ENCODE measurements around the gene DDX6.
"Not testable (repeated sequence)": the region's sequence is repeated elsewhere in the genome, so short reads cannot be mapped to it uniquely, and the experiment has no call there.

Gene DDX6

DNA sequence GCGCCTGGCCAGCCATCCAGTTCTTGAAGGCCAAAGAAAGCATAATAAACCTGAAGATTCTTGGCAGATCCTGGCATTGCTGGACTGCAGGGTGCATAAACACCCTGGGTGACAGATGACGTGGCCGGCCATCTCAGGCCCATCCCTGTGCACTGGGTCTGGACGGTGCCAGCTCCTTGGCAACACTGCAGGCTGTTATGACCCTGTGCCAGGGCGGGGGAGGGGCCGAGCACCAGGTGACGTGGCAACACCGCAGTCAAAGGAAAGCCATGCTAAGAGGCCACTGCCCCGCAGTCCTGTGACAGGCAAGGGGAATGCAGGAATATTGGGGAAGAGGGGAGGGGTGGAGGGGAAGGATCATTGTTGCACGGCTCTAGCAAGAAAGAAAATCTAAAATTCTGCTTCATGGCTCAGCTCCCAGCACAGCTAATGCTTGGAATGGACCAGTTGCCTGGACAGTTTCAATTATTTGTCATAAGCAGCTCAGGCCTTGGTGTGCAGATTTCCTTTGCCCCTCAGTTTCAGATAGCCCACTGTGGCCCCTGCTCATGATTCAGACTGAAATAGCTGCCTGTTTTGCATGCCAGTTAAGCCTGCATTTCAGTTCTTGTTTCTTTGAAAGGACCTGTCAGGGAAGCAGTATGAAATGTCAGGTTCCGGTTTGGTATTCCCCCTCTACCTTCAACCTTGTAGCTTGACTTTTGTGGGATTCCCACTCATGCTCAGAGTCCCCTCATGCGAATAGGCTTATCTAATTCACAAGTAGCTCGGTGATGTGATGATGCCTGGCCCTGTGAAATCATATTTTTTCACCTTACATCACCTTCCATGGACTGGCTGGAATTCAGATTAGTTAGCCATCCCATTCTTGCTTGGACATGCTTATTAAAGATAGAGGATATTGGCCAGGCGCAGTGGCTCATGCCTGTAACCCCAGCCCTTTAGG lies 29.7 kb upstream of the DDX6 start:
- in situ Hi-C loops (cut with MboI; ENCODE audit: low sequenced_read_pairs, unreplicated experiment) = no loop called here
- TF ChIP-seq, protein P1, sequence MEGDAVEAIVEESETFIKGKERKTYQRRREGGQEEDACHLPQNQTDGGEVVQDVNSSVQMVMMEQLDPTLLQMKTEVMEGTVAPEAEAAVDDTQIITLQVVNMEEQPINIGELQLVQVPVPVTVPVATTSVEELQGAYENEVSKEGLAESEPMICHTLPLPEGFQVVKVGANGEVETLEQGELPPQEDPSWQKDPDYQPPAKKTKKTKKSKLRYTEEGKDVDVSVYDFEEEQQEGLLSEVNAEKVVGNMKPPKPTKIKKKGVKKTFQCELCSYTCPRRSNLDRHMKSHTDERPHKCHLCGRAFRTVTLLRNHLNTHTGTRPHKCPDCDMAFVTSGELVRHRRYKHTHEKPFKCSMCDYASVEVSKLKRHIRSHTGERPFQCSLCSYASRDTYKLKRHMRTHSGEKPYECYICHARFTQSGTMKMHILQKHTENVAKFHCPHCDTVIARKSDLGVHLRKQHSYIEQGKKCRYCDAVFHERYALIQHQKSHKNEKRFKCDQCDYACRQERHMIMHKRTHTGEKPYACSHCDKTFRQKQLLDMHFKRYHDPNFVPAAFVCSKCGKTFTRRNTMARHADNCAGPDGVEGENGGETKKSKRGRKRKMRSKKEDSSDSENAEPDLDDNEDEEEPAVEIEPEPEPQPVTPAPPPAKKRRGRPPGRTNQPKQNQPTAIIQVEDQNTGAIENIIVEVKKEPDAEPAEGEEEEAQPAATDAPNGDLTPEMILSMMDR (IDR thresholded peaks at IDR 0.05; ENCODE audit: borderline replicate concordance, control extremely low read depth, extremely low read depth, insufficient read depth, missing control alignments) = no peak
- peak; percentile 83 for DNase-seq (ENCODE audit: low spot score)

DNA sequence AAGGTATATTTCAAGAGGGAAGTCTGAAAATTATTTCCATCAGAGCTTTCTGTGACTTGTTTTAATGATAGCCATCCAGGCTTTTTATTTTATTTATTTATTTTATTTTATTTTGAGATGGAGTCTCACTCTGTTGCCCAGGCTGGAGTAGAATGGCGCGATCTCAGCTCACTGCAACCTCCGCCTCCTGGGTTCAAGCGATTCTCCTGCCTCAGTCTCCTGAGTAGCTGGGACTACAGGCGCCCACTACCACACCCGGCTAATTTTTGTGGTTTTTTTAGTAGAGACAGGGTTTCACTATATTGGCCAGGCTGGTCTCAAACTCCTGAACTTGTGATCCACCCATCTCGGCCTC lies 29.0 kb upstream of the DDX6 start:
- DNase-seq (ENCODE audit: low spot score); in situ Hi-C loops (cut with MboI; ENCODE audit: low sequenced_read_pairs, unreplicated experiment): not testable (repeated sequence)

DNA sequence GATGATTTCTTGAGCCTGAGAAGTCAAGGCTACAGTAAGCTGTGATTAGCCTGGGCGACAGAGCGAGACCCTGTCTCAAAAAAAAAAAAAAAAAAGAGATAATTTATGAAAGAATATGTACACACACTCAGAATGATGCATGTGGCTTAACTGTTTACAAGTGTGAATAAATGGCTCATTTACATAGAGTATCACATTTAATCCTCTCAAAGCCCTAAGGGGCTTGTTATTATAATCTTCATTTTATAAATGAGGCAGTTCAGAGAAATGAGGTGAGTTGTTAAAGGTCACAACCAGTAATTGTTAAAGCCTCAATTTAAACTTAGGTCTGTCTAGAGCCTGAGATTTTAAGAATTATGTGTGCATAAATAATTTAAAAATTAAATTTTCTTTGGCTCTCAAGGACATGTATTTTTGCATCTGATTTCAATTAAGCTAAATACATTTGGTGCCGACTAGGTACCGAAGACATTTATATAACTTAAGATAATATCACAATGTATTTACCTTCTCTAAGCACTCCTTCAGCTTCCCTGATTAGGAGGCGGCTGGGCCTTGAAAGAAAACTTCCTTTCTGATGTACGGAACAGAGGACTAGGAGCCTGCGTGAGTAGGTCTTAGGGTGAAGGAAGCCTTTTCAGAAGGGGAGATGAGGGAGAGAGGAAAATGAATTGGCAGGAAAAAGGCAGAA lies 28.5 kb upstream of the DDX6 start:
- TF ChIP-seq, protein P1 (IDR thresholded peaks at IDR 0.05; ENCODE audit: borderline replicate concordance, control extremely low read depth, extremely low read depth, insufficient read depth, missing control alignments) = no peak
- DNase-seq (ENCODE audit: low spot score) = no peak
- in situ Hi-C loops (cut with MboI; ENCODE audit: low sequenced_read_pairs, unreplicated experiment) = no loop called here

DNA sequence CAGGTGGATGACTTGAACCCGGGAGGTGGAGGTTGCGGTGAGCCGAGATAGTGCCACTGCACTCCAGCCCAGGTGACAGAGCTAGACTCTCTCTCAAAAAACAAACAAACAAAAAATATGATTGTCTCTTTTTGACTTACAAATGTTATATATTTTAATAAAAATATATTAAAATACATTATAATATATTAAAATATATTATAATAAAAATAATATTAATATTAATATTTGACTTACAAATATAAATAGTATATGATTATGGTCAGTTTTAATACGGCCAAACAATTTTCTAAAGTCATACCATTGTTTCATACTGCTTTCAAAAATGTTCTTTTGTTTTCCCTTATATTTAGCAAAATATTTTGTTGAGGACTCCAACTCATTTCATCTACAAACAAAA lies 27.2 kb upstream of the DDX6 start:
- TF ChIP-seq, protein P1 (IDR thresholded peaks at IDR 0.05; ENCODE audit: borderline replicate concordance, control extremely low read depth, extremely low read depth, insufficient read depth, missing control alignments) = no peak
- no peak for DNase-seq (ENCODE audit: low spot score)
- in situ Hi-C loops (cut with MboI; ENCODE audit: low sequenced_read_pairs, unreplicated experiment) = no loop called here

DNA sequence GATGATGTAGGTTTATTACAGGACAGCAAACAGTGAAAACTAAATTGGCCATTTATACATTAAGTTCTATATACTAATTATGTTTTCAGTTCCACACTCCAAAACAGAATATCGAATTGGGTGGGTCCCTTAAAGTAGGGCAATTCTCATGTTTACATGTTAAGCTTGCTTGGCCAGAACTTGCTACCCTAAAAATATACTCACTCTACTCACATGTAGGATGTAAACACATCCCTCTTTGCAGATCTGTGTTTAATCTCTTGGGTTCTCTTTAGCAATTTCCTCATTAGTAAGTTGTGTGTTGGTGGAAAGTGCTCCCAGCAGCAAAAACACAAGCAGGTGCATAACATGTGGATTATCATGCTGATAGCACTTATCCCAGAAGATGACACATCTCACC lies 22.6 kb upstream of the DDX6 start:
- no peak for DNase-seq (ENCODE audit: low spot score)
- in situ Hi-C loops (cut with MboI; ENCODE audit: low sequenced_read_pairs, unreplicated experiment) = no loop called here
- TF ChIP-seq, protein P1 (IDR thresholded peaks at IDR 0.05; ENCODE audit: borderline replicate concordance, control extremely low read depth, extremely low read depth, insufficient read depth, missing control alignments) = no peak

DNA sequence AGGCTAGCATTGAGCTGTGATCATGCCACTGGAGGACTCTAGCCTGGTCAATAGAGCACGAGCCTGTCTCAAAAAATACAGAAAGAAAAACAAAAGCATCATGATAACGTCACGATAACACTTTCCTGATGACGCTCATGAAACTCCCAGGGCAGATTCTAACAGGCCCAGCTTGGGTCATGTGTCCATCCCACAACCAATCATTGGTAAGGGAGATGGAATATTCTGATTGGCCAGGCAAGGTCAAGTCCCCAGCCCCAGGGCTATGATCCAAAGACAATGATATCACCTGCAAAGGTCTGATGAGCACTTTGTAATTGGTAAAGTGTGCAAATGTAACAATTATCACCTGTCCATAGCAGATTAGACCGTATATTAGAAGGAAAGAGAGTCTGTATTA lies 21.5 kb upstream of the DDX6 start:
- DNase-seq (ENCODE audit: low spot score) = no peak
- TF ChIP-seq, protein P1 (IDR thresholded peaks at IDR 0.05; ENCODE audit: borderline replicate concordance, control extremely low read depth, extremely low read depth, insufficient read depth, missing control alignments) = no peak
- in situ Hi-C loops (cut with MboI; ENCODE audit: low sequenced_read_pairs, unreplicated experiment) = no loop called here

Data from GM13976 (cell line).